ENCODE results near the gene PNPLA3.
A peak's percentile ranks its signal among the peaks of the same experiment; 100 is the strongest.

The PNPLA3 gene

GRCh38 chr22:43883012-43883661, 40.5 kb upstream of the PNPLA3 start:
- Histone ChIP-seq H3K4me3 (ENCODE audit: insufficient read depth, low read depth, low read length, poor library complexity, severe bottlenecking) (no peak overlapping the region), H3K36me3 (ENCODE audit: control insufficient read depth, insufficient read depth, low read length) (no peaks in the 10 kb centered on the region), H3K4me1 (ENCODE audit: control insufficient read depth, insufficient read depth, low read length, poor library complexity, severe bottlenecking) (no peaks in the 10 kb centered on the region), H3K27me3 (replicated peaks; ENCODE audit: control insufficient read depth, insufficient read depth, low read length, poor library complexity, severe bottlenecking) (peaks cover 6% of the 10 kb centered on the region), H3K9me3 (ENCODE audit: control insufficient read depth, low read length) (no peaks in the 10 kb centered on the region), H3K27ac (ENCODE audit: insufficient read depth, low read length, poor library complexity, severe bottlenecking) (no peak overlapping the region)
- DNase-seq = peak in 1 of 3 donors; percentile 11

GRCh38 chr22:43883719-43884415, 39.7 kb upstream of the PNPLA3 start:
- no peak overlapping the region for H3K27ac ChIP-seq (ENCODE audit: insufficient read depth, low read length, poor library complexity, severe bottlenecking)
- no peaks in the 10 kb centered on the region for H3K36me3 ChIP-seq (ENCODE audit: control insufficient read depth, insufficient read depth, low read length)
- H3K9me3 ChIP-seq (ENCODE audit: control insufficient read depth, low read length) = no peaks in the 10 kb centered on the region
- H3K4me1 ChIP-seq (ENCODE audit: control insufficient read depth, insufficient read depth, low read length, poor library complexity, severe bottlenecking) = no peaks in the 10 kb centered on the region
- H3K4me3 ChIP-seq (ENCODE audit: insufficient read depth, low read depth, low read length, poor library complexity, severe bottlenecking) = no peak overlapping the region
- peaks cover 6% of the 10 kb centered on the region for H3K27me3 ChIP-seq (replicated peaks; ENCODE audit: control insufficient read depth, insufficient read depth, low read length, poor library complexity, severe bottlenecking)
- DNase-seq = no peak

- no peak overlapping the region for H3K27ac ChIP-seq (ENCODE audit: insufficient read depth, low read length, poor library complexity, severe bottlenecking)
- DNase-seq = no peak
- no peaks in the 10 kb centered on the region for H3K36me3 ChIP-seq (ENCODE audit: control insufficient read depth, insufficient read depth, low read length)
- peaks cover 7% of the 10 kb centered on the region for H3K27me3 ChIP-seq (replicated peaks; ENCODE audit: control insufficient read depth, insufficient read depth, low read length, poor library complexity, severe bottlenecking)
- no peaks in the 10 kb centered on the region for H3K4me1 ChIP-seq (ENCODE audit: control insufficient read depth, insufficient read depth, low read length, poor library complexity, severe bottlenecking)
- H3K4me3 ChIP-seq (ENCODE audit: insufficient read depth, low read depth, low read length, poor library complexity, severe bottlenecking) = no peak overlapping the region
- H3K9me3 ChIP-seq (ENCODE audit: control insufficient read depth, low read length) = no peaks in the 10 kb centered on the region
These were observed 38.8 kb upstream of the PNPLA3 start for GRCh38 chr22:43884600-43885318.

- H3K27me3 ChIP-seq (replicated peaks; ENCODE audit: control insufficient read depth, insufficient read depth, low read length, poor library complexity, severe bottlenecking) = peaks cover 12% of the 10 kb centered on the region
- no peak overlapping the region for H3K27ac ChIP-seq (ENCODE audit: insufficient read depth, low read length, poor library complexity, severe bottlenecking)
- no peak for DNase-seq
- no peaks in the 10 kb centered on the region for H3K4me1 ChIP-seq (ENCODE audit: control insufficient read depth, insufficient read depth, low read length, poor library complexity, severe bottlenecking)
- no peaks in the 10 kb centered on the region for H3K9me3 ChIP-seq (ENCODE audit: control insufficient read depth, low read length)
- H3K36me3 ChIP-seq (ENCODE audit: control insufficient read depth, insufficient read depth, low read length) = no peaks in the 10 kb centered on the region
- H3K4me3 ChIP-seq (ENCODE audit: insufficient read depth, low read depth, low read length, poor library complexity, severe bottlenecking) = no peak overlapping the region
These were observed 38.3 kb upstream of the PNPLA3 start for GRCh38 chr22:43885319-43885671.

- no peak overlapping the region for H3K27ac ChIP-seq (ENCODE audit: insufficient read depth, low read length, poor library complexity, severe bottlenecking)
- H3K27me3 ChIP-seq (replicated peaks; ENCODE audit: control insufficient read depth, insufficient read depth, low read length, poor library complexity, severe bottlenecking) = peaks cover 13% of the 10 kb centered on the region
- DNase-seq = no peak
- H3K9me3 ChIP-seq (ENCODE audit: control insufficient read depth, low read length) = no peaks in the 10 kb centered on the region
- no peaks in the 10 kb centered on the region for H3K36me3 ChIP-seq (ENCODE audit: control insufficient read depth, insufficient read depth, low read length)
- no peak overlapping the region for H3K4me3 ChIP-seq (ENCODE audit: insufficient read depth, low read depth, low read length, poor library complexity, severe bottlenecking)
- no peaks in the 10 kb centered on the region for H3K4me1 ChIP-seq (ENCODE audit: control insufficient read depth, insufficient read depth, low read length, poor library complexity, severe bottlenecking)
These were observed 37.8 kb upstream of the PNPLA3 start for GRCh38 chr22:43885786-43886185.

GRCh38 chr22:43886231-43886630, 37.4 kb upstream of the PNPLA3 start:
- Histone ChIP-seq H3K36me3 (ENCODE audit: control insufficient read depth, insufficient read depth, low read length) (no peaks in the 10 kb centered on the region), H3K4me1 (ENCODE audit: control insufficient read depth, insufficient read depth, low read length, poor library complexity, severe bottlenecking) (no peaks in the 10 kb centered on the region), H3K27me3 (replicated peaks; ENCODE audit: control insufficient read depth, insufficient read depth, low read length, poor library complexity, severe bottlenecking) (peaks cover 16% of the 10 kb centered on the region), H3K27ac (ENCODE audit: insufficient read depth, low read length, poor library complexity, severe bottlenecking) (no peak overlapping the region), H3K4me3 (ENCODE audit: insufficient read depth, low read depth, low read length, poor library complexity, severe bottlenecking) (no peak overlapping the region), H3K9me3 (ENCODE audit: control insufficient read depth, low read length) (no peaks in the 10 kb centered on the region)
- no peak for DNase-seq

- Histone ChIP-seq H3K4me1 (ENCODE audit: control insufficient read depth, insufficient read depth, low read length, poor library complexity, severe bottlenecking) (no peaks in the 10 kb centered on the region), H3K9me3 (ENCODE audit: control insufficient read depth, low read length) (no peaks in the 10 kb centered on the region), H3K27ac (ENCODE audit: insufficient read depth, low read length, poor library complexity, severe bottlenecking) (no peak overlapping the region), H3K4me3 (ENCODE audit: insufficient read depth, low read depth, low read length, poor library complexity, severe bottlenecking) (no peak overlapping the region), H3K36me3 (ENCODE audit: control insufficient read depth, insufficient read depth, low read length) (no peaks in the 10 kb centered on the region), H3K27me3 (replicated peaks; ENCODE audit: control insufficient read depth, insufficient read depth, low read length, poor library complexity, severe bottlenecking) (peaks cover 20% of the 10 kb centered on the region)
- DNase-seq = no peak
These were observed 36.2 kb upstream of the PNPLA3 start for GRCh38 chr22:43887391-43887790.

- H3K27me3 ChIP-seq (replicated peaks; ENCODE audit: control insufficient read depth, insufficient read depth, low read length, poor library complexity, severe bottlenecking) = peaks cover 20% of the 10 kb centered on the region
These were observed 34.9 kb upstream of the PNPLA3 start for GRCh38 chr22:43888740-43889139.

GRCh38 chr22:43889201-43889859, 34.3 kb upstream of the PNPLA3 start:
- no peaks in the 10 kb centered on the region for H3K36me3 ChIP-seq (ENCODE audit: control insufficient read depth, insufficient read depth, low read length)
- H3K9me3 ChIP-seq (ENCODE audit: control insufficient read depth, low read length) = no peaks in the 10 kb centered on the region
- peaks cover 20% of the 10 kb centered on the region for H3K27me3 ChIP-seq (replicated peaks; ENCODE audit: control insufficient read depth, insufficient read depth, low read length, poor library complexity, severe bottlenecking)
- DNase-seq = no peak
- H3K27ac ChIP-seq (ENCODE audit: insufficient read depth, low read length, poor library complexity, severe bottlenecking) = no peak overlapping the region
- H3K4me3 ChIP-seq (ENCODE audit: insufficient read depth, low read depth, low read length, poor library complexity, severe bottlenecking) = no peak overlapping the region
- no peaks in the 10 kb centered on the region for H3K4me1 ChIP-seq (ENCODE audit: control insufficient read depth, insufficient read depth, low read length, poor library complexity, severe bottlenecking)

More at GRCh38 chr22:43888740-43889139, 34.9 kb upstream of the PNPLA3 start:
- Histone ChIP-seq H3K4me1 (ENCODE audit: control insufficient read depth, insufficient read depth, low read length, poor library complexity, severe bottlenecking) (no peaks in the 10 kb centered on the region), H3K4me3 (ENCODE audit: insufficient read depth, low read depth, low read length, poor library complexity, severe bottlenecking) (no peak overlapping the region), H3K27ac (ENCODE audit: insufficient read depth, low read length, poor library complexity, severe bottlenecking) (no peak overlapping the region), H3K9me3 (ENCODE audit: control insufficient read depth, low read length) (no peaks in the 10 kb centered on the region), H3K36me3 (ENCODE audit: control insufficient read depth, insufficient read depth, low read length) (no peaks in the 10 kb centered on the region)
- DNase-seq = no peak

- H3K4me3 ChIP-seq (ENCODE audit: insufficient read depth, low read depth, low read length, poor library complexity, severe bottlenecking) = no peak overlapping the region
- H3K27me3 ChIP-seq (replicated peaks; ENCODE audit: control insufficient read depth, insufficient read depth, low read length, poor library complexity, severe bottlenecking) = peaks cover 20% of the 10 kb centered on the region
- H3K9me3 ChIP-seq (ENCODE audit: control insufficient read depth, low read length) = no peaks in the 10 kb centered on the region
- H3K4me1 ChIP-seq (ENCODE audit: control insufficient read depth, insufficient read depth, low read length, poor library complexity, severe bottlenecking) = no peaks in the 10 kb centered on the region
- H3K36me3 ChIP-seq (ENCODE audit: control insufficient read depth, insufficient read depth, low read length) = no peaks in the 10 kb centered on the region
- no peak for DNase-seq
- H3K27ac ChIP-seq (ENCODE audit: insufficient read depth, low read length, poor library complexity, severe bottlenecking) = no peak overlapping the region
These were observed 33.7 kb upstream of the PNPLA3 start for GRCh38 chr22:43889860-43890253.
